ENCODE data around the gene WASHC4. TPM values are rescaled to one million over a fixed set of nuclear protein-coding genes. Genes with fewer than 3 reads are reported as not detected.

The WASHC4 gene
- total RNA-seq, 1 experiment from 2014 or later = 41.2 TPM

DNA sequence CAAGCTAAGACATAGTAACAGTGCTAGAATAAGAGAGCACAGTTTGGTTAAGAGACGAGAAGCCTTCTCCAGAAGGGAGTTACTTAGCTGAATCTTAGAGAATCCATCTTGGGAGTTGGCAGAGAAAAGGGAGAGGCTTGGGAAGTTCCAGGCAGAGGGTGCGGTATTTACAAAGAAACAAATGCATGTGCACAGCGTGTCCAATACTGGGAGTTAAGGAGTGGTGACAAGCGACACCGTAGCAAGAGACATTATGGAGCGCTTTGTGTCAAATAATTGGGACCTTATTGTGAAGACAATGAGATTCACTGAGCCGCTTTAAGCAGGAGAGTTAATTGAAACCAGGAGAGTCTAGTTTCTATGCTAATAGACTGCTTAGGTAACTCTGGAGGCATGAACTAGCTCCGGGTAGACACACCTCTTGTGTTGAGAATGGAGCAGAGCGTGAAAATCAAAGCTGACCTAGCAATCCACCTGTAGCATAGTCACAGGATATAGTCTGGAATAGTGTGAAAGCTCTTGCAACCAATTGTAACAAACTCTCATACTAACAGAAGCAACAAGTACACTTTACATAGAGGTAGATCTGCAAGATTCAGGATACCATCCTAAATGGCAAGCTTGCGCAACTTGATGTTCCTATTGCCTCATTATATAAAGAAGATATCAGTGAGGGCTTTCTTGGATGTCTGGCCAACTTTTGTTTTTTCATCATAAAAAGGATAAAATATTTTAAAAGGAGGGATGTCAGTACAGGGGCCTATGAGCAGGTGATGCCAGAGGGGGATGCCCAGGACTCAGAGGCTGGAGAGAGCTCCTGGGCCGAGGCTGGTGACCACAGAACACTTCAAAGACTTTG, 28.6 kb upstream of the WASHC4 start:
- no peak overlapping the region for H2BK12ac ChIP-seq (ENCODE audit: insufficient read length, low read depth, low read length)

More for the DNA sequence above, 28.6 kb upstream of the WASHC4 start:
- Histone ChIP-seq H4K20me1 (ENCODE audit: control insufficient read depth, insufficient read depth, insufficient read length) (no peaks in the 10 kb centered on the region), H4K91ac (ENCODE audit: insufficient read length, low read depth, low read length) (no peak overlapping the region), H3K4me1 (ENCODE audit: insufficient read depth, low read length) (no peaks in the 10 kb centered on the region; the same call in 1 of the 2 replicates), H3K79me2 (ENCODE audit: insufficient read depth, low read length) (no peaks in the 10 kb centered on the region), H4K5ac (ENCODE audit: insufficient read length, low read depth, low read length) (no peak overlapping the region), H3K14ac (ENCODE audit: insufficient read depth, low read length) (no peak overlapping the region), H3K79me1 (ENCODE audit: insufficient read depth, low read depth, low read length, poor library complexity, severe bottlenecking) (no peaks in the 10 kb centered on the region), H3K23me2 (ENCODE audit: insufficient read length, low read depth, low read length, poor library complexity, severe bottlenecking) (peaks cover 5% of the 10 kb centered on the region), H4K8ac (replicated peaks; ENCODE audit: insufficient read length, low read depth, low read length) (no peak overlapping the region), H2BK5ac (ENCODE audit: insufficient read length, low read length) (no peak overlapping the region), H3K9ac (ENCODE audit: extremely low read depth, insufficient read length, low read length) (no peak overlapping the region), H2AK5ac (ENCODE audit: insufficient read length, low read length) (no peak overlapping the region), H2AFZ (ENCODE audit: low read length) (no peak overlapping the region), H3K18ac (ENCODE audit: insufficient read length, low read depth, low read length) (no peak overlapping the region), H3K23ac (ENCODE audit: insufficient read length, low read depth, low read length) (no peak overlapping the region), H3K4ac (ENCODE audit: low read depth, low read length) (no peak overlapping the region), H2BK120ac (ENCODE audit: low read depth, low read length, poor library complexity, severe bottlenecking) (no peak overlapping the region), H3K9me3 (ENCODE audit: control insufficient read depth, low read depth, low read length) (no peaks in the 10 kb centered on the region), H2BK20ac (ENCODE audit: low read depth, low read length, poor library complexity, severe bottlenecking) (no peak overlapping the region), H2BK15ac (ENCODE audit: low read depth, low read length) (no peak overlapping the region), H3K4me2 (ENCODE audit: insufficient read depth, insufficient read length, low read length) (no peak overlapping the region), H3T11ph (ENCODE audit: low read length) (no peak overlapping the region), H3K27ac (ENCODE audit: insufficient read length, low read depth, low read length) (no peak overlapping the region), H3K56ac (ENCODE audit: insufficient read length, low read depth, low read length) (no peak overlapping the region), H3K27me3 (ENCODE audit: insufficient read depth, low read length) (no peaks in the 10 kb centered on the region)
- H3K27ac Mint-ChIP-seq = no peak overlapping the region
- H3K27me3 Mint-ChIP-seq (ENCODE audit: low read depth) = peaks cover 14% of the 10 kb centered on the region
- H3K9me3 Mint-ChIP-seq = no peaks in the 10 kb centered on the region
- peaks cover 19% of the 10 kb centered on the region in 2 experiments for H3K4me1 Mint-ChIP-seq
- H3K36me3 Mint-ChIP-seq (ENCODE audit: insufficient read depth in 1 of 3, low read depth in 3 of 3) = no peaks in the 10 kb centered on the region
- TF ChIP-seq, protein P1, sequence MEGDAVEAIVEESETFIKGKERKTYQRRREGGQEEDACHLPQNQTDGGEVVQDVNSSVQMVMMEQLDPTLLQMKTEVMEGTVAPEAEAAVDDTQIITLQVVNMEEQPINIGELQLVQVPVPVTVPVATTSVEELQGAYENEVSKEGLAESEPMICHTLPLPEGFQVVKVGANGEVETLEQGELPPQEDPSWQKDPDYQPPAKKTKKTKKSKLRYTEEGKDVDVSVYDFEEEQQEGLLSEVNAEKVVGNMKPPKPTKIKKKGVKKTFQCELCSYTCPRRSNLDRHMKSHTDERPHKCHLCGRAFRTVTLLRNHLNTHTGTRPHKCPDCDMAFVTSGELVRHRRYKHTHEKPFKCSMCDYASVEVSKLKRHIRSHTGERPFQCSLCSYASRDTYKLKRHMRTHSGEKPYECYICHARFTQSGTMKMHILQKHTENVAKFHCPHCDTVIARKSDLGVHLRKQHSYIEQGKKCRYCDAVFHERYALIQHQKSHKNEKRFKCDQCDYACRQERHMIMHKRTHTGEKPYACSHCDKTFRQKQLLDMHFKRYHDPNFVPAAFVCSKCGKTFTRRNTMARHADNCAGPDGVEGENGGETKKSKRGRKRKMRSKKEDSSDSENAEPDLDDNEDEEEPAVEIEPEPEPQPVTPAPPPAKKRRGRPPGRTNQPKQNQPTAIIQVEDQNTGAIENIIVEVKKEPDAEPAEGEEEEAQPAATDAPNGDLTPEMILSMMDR (conservative IDR thresholded peaks at IDR 0.05) = no peak
- DNase-seq = no peak
- no CpG with 5 or more reads among the region's 11 CpGs for WGBS (ENCODE audit: extremely low coverage, insufficient read length, low lambda C conversion rate)
- H3K4me3 Mint-ChIP-seq = no peak overlapping the region; a peak in 1 of 5 replicates
